GM12878 (cell line): Measurements from ENCODE around the gene DOCK2. TPM values are rescaled to one million over a fixed set of nuclear protein-coding genes. Genes with fewer than 3 reads are reported as not detected.

ENCODE experiments used
- ASH2L ChIP-seq: fragments of 300-600, 200-600 bp; sonication (generic); IDR thresholded peaks from 2 replicates; pipeline ENCODE4 v1.6.1; 2017; ENCODE audit warnings: low read depth, mild to moderate bottlenecking, borderline replicate concordance
- ATF3 ChIP-seq: IDR thresholded peaks from 2 replicates; pipeline ENCODE4 v1.6.1; 2011; ENCODE audit warnings: low read depth, mild to moderate bottlenecking, low read length, moderate library complexity, borderline replicate concordance; ENCODE audit errors: extremely low read depth
- ATF7 ChIP-seq: fragments of 450-650 bp; IDR thresholded peaks from 2 replicates; pipeline ENCODE4 v1.6.1; 2016; ENCODE audit warnings: low read depth, mild to moderate bottlenecking
- BCL3 ChIP-seq: IDR thresholded peaks from 2 replicates; pipeline ENCODE4 v1.6.1; 2011; ENCODE audit warnings: borderline replicate concordance, low read depth, mild to moderate bottlenecking, moderate library complexity, low read length; ENCODE audit not compliant: insufficient read depth, poor library complexity, severe bottlenecking
- CREB1 ChIP-seq: IDR thresholded peaks from 2 replicates; pipeline ENCODE4 v1.6.1; 2012; ENCODE audit warnings: low read depth, mild to moderate bottlenecking, inconsistent platforms
- EED ChIP-seq: sonication (generic); IDR thresholded peaks from 2 replicates; pipeline ENCODE4 v1.6.1; 2016; ENCODE audit warnings: antibody characterized with exemption, low read depth
- EP300 ChIP-seq, 2 experiments: fragments of 150-350 bp in 1 of 2; IDR thresholded peaks; 2 replicates each; pipeline ENCODE4 v1.6.1; 2011 to 2012; ENCODE audit warnings: low read depth in 2 of 2, low read length in 2 of 2, borderline replicate concordance in 1 of 2, improper control_type of control experiment in 1 of 2, inconsistent platforms in 1 of 2; ENCODE audit not compliant: control insufficient read depth in 1 of 2
- ETV6 ChIP-seq, 2 experiments: fragments of 450-650 bp in 1 of 2; IDR thresholded peaks in 1 of 2; conservative IDR thresholded peaks in 1 of 2; 2 replicates each; pipeline ENCODE4 v1.6.1; 2014; ENCODE audit warnings: antibody characterized with exemption in 1 of 2, borderline replicate concordance in 1 of 2, low read depth in 1 of 2, mild to moderate bottlenecking in 1 of 2, moderate library complexity in 1 of 2
- EZH2 ChIP-seq: IDR thresholded peaks from 2 replicates; pipeline ENCODE4 v1.6.1; 2012; ENCODE audit warnings: low read depth, mild to moderate bottlenecking, control low read depth, inconsistent platforms, low read length, borderline replicate concordance; ENCODE audit not compliant: control insufficient read depth
- FOXM1 ChIP-seq: IDR thresholded peaks from 2 replicates; pipeline ENCODE4 v1.6.1; 2012; ENCODE audit warnings: low read depth, mild to moderate bottlenecking, inconsistent platforms, low read length, moderate library complexity
- HSF1 ChIP-seq: fragments of 150-350 bp; IDR thresholded peaks from 2 replicates; pipeline ENCODE4 v1.6.1; 2014; ENCODE audit warnings: mild to moderate bottlenecking, low read depth, low read length
- IKZF2 ChIP-seq, 2 experiments: fragments of 450-650 bp; IDR thresholded peaks; 2 replicates each; pipeline ENCODE4 v1.6.1; 2017; ENCODE audit warnings: mild to moderate bottlenecking in 2 of 2, moderate library complexity in 2 of 2
- MAX ChIP-seq: IDR thresholded peaks from 2 replicates; pipeline ENCODE4 v1.6.1; 2012; ENCODE audit warnings: low read depth, low read length, improper control_type of control experiment
- MEF2A ChIP-seq: IDR thresholded peaks from 2 replicates; pipeline ENCODE4 v1.6.1; 2011; ENCODE audit warnings: low read depth, mild to moderate bottlenecking, low read length, moderate library complexity; ENCODE audit not compliant: insufficient read depth
- MXI1 ChIP-seq: fragments of 150-350 bp; IDR thresholded peaks from 2 replicates; pipeline ENCODE4 v1.6.1; 2011; ENCODE audit warnings: low read depth, mild to moderate bottlenecking, inconsistent platforms, low read length, improper control_type of control experiment
- NR2C1 ChIP-seq: fragments of 450-650 bp; IDR thresholded peaks from 2 replicates; pipeline ENCODE4 v1.6.1; 2017; ENCODE audit warnings: antibody characterized with exemption, mild to moderate bottlenecking, moderate library complexity
- PBX3 ChIP-seq: IDR thresholded peaks from 2 replicates; pipeline ENCODE4 v1.6.1; 2011; ENCODE audit warnings: mild to moderate bottlenecking, low read depth, low read length, moderate library complexity; ENCODE audit not compliant: insufficient replicate concordance
- RAD51 ChIP-seq: fragments of 450-650 bp; IDR thresholded peaks from 2 replicates; pipeline ENCODE4 v1.6.1; 2016; ENCODE audit warnings: moderate library complexity, mild to moderate bottlenecking, inconsistent platforms
- SMARCA5 ChIP-seq: fragments of 450-650 bp; IDR thresholded peaks from 2 replicates; pipeline ENCODE4 v1.6.1; 2017; ENCODE audit warnings: mild to moderate bottlenecking
- SPI1 ChIP-seq: IDR thresholded peaks from 2 replicates; pipeline ENCODE4 v1.6.1; 2011; ENCODE audit warnings: low read depth, mild to moderate bottlenecking, low read length, moderate library complexity, borderline replicate concordance; ENCODE audit not compliant: insufficient read depth
- STAT3 ChIP-seq: IDR thresholded peaks from 2 replicates; pipeline ENCODE4 v1.6.1; 2011; ENCODE audit warnings: low read depth, low read length, improper control_type of control experiment
- SUPT20H ChIP-seq: IDR thresholded peaks from 2 replicates; pipeline ENCODE4 v1.6.1; 2011; ENCODE audit warnings: low read depth, mild to moderate bottlenecking, low read length, moderate library complexity, borderline replicate concordance; ENCODE audit not compliant: control insufficient read depth
- USF1 ChIP-seq: IDR thresholded peaks from 2 replicates; pipeline ENCODE4 v1.6.1; 2011; ENCODE audit warnings: borderline replicate concordance, low read depth, mild to moderate bottlenecking, moderate library complexity, mixed read lengths, low read length; ENCODE audit not compliant: insufficient read depth; ENCODE audit errors: extremely low read length
- ZNF274 ChIP-seq: IDR thresholded peaks from one replicate; pipeline ENCODE4 v1.8.0; 2011; ENCODE audit not compliant: insufficient read length, insufficient read depth
- polyA plus RNA-seq, 11 experiments: library from polyadenylated mRNA; depleted of rRNA in 4 of 11; unstranded in 6 of 11; stranded (reverse) in 5 of 11; fragments of >200 nt; fragmentation: Nextera tagmentation in 4 of 11; fragmentation: Illumina TruSeq in 1 of 11; extraction: Ambion mirVana in 4 of 11; extraction: Trizol in 1 of 11; gene quantifications; 1 replicate in 1 of 11; 2 replicates in 10 of 11; pipeline versions ENCODE4 v1.2.1 to v1.2.3, GENCODE V29; 2011 to 2016; ENCODE audit warnings: inconsistent platforms in 2 of 11, missing spikeins in 2 of 11, low read depth in 1 of 11
- total RNA-seq, 4 experiments: library from RNA; depleted of rRNA in 3 of 4; stranded (reverse); fragments of >200 nt in 3 of 4; fragmentation: Illumina TruSeq in 1 of 4; extraction: Trizol in 1 of 4; gene quantifications; 2 replicates each; pipeline versions ENCODE4 v1.2.1 to v1.2.3, GENCODE V29; 2013 to 2021

DOCK2 gene
- total and polyA plus RNA-seq, 10 of the 15 experiments (the other 5 are each of a cell fraction or from before 2014, with no cell fraction given): 34.2 to 192 (median 118) TPM

GRCh38 chr5:169637085-169637548 lies at the start of gene DOCK2 (continued):
- TF ChIP-seq BCL3 (no peak), EED (0 out of 2 replicates have a peak, but pooled peaks have one; percentile 21), SMARCA5 (no peak), IKZF2 (IDR thresholded peaks at IDR 0.05) (peak; percentile 23 to 65; a peak in 3 of 4 replicates), MAX (peak; percentile 43; the same call in 1 of the 2 replicates), SPI1 (peak; percentile 84), ASH2L (no peak), ATF3 (no peak), USF1 (no peak), ETV6 (conservative IDR thresholded peaks at IDR 0.05 in 1 of 2, IDR thresholded peaks at IDR 0.05 in 1 of 2; ENCODE audit: borderline replicate concordance in 1 of 2, low read depth in 1 of 2) (peak in 1 of 2 experiments; percentile 72; a peak in 2 of 4 replicates), CREB1 (peak; percentile 52; the same call in 1 of the 2 replicates), PBX3 (no peak), MXI1 (peak; percentile 69; the same call in 1 of the 2 replicates), NR2C1 (peak; percentile 73), RAD51 (no peak), EP300 (IDR thresholded peaks at IDR 0.05; ENCODE audit: borderline replicate concordance in 1 of 2, control insufficient read depth in 1 of 2, low read depth in 2 of 2, low read length in 2 of 2) (peak in 1 of 2 experiments; percentile 31; a peak in 1 of 4 replicates), HSF1 (no peak), STAT3 (no peak), FOXM1 (no peak), EZH2 (no peak), ZNF274 (no peak), ATF7 (no peak), MEF2A (0 out of 2 replicates have a peak, but pooled peaks have one; percentile 29), SUPT20H (no peak)
